ENCODE data around the gene MAEA.

Gene MAEA

GRCh38 chr4:1325681-1326635 is 36.3 kb downstream of the MAEA start:
- no peak for TF ChIP-seq CTCF (IDR thresholded peaks at IDR 0.05; ENCODE audit: control insufficient read depth, insufficient read depth, low read depth, low read length, missing control alignments)
- H3K4me3 ChIP-seq (ENCODE audit: control insufficient read depth, low read depth, low read length) = no peak overlapping the region
- no peak for DNase-seq (ENCODE audit: low read depth)

DNA sequence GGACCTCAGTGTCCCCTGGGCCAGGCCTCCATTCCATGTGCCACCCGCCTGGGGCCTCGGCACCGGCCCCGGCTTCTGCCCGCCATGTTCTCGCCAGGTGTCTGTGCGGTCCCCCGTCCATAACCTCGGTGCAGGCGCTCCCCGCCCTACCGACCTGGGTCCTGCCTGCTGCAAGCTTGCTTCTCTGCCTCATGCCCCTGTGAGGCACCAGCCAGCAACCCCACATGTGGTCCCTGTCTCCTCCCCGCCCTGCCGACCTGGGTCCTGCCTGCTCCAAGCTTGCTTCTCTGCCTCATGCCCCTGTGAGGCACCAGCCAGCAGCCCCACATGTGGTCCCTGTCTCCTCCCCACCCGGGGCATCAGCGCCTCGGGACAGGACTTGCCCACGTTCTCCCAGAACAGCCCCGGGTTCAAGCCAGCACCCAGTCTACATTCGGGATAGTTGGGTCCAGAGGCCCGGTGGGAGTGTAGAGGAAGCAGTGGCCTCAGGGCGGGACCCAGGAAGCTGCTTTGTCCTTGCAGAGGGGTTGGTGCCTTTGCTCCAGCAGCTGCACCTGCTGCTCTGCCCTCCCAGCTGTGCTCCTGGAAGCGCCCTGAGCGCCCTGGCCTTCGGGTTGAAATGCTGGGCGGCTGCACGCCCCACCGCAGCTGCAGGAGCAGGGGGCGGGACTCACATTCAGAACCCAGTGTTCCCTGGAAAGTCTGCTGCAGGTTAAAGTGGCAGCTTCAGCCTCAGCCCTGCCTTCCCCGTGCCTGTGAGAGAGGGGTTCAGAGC is 37.2 kb downstream of the MAEA start:
- no peak overlapping the region for H3K4me3 ChIP-seq (ENCODE audit: control insufficient read depth, low read depth, low read length)
- no peak for TF ChIP-seq CTCF (IDR thresholded peaks at IDR 0.05; ENCODE audit: control insufficient read depth, insufficient read depth, low read depth, low read length, missing control alignments)
- DNase-seq (ENCODE audit: low read depth) = no peak

GRCh38 chr4:1327526-1328266 is 38.0 kb downstream of the MAEA start:
- TF ChIP-seq CTCF (IDR thresholded peaks at IDR 0.05; ENCODE audit: control insufficient read depth, insufficient read depth, low read depth, low read length, missing control alignments) = no peak
- no peak overlapping the region for H3K4me3 ChIP-seq (ENCODE audit: control insufficient read depth, low read depth, low read length)
- DNase-seq (ENCODE audit: low read depth) = no peak

GRCh38 chr4:1328267-1329155 is 38.8 kb downstream of the MAEA start:
- no peak overlapping the region for H3K4me3 ChIP-seq (ENCODE audit: control insufficient read depth, low read depth, low read length)
- no peak for TF ChIP-seq CTCF (IDR thresholded peaks at IDR 0.05; ENCODE audit: control insufficient read depth, insufficient read depth, low read depth, low read length, missing control alignments)
- no peak for DNase-seq (ENCODE audit: low read depth)

- H3K4me3 ChIP-seq (ENCODE audit: control insufficient read depth, low read depth, low read length) = no peak overlapping the region
- DNase-seq (ENCODE audit: low read depth) = no peak
Observed at GRCh38 chr4:1329408-1330371, 40.0 kb downstream of the MAEA start.

More at GRCh38 chr4:1329408-1330371, 40.0 kb downstream of the MAEA start:
- TF ChIP-seq CTCF (IDR thresholded peaks at IDR 0.05; ENCODE audit: control insufficient read depth, insufficient read depth, low read depth, low read length, missing control alignments) = no peak
